ENCODE measurements around the gene CTDP1.

Gene CTDP1

DNA sequence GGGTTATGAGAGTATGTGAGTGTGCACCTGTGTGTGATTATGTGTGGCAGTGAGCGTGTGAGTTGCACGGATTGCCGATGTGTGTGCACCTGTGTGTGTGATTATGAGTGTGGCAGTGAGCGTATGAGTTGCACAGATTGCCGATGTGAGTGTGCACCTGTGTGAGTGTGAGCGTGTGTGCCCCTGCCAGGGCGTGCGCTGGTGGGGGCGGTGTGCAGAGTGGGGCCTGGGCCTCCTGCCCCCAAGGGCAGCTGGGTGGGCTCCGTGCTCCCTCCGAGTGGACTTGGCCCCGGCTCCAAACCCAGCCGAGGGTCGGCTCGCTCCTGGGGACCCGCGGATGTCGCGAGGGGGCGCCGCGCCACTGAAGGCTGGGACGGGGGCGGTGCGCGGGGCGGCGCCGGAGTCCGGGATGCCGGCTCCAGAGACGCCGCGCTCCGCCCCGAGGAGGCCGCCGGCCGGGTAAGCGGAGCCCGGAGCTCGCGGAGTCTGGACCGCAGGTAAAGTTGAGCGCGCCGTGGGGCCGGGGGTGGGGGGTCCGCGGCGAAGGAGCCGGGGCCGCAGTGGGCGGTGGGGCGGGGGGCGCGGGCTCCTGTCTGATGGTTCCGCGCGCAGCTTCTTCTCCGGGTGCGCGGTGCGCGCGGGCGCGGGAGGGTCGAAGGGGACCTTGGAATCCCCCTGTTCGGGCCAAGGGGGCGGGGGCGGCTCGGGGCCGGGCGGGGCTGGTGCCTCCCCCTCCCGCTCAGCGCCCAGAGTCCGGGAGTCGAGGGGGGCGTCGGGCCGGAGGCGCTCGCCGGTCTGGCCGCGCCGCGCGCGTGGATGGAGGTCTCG is 118.1 kb downstream of the CTDP1 start, which contains the start of gene KCNG2:
Gene KCNG2, plus strand, starts transcription at position 421 of the 828 bp plus-strand sequence. CDS start 65,730 bp downstream, outside the sequence.
- H3K4me1 ChIP-seq = peaks cover 53 to 72% (median 65%) of the 10 kb centered on the region in 10 experiments
- H4K20me1 ChIP-seq = peaks cover 0 to 48% (median 32%) of the 10 kb centered on the region in 11 experiments; a peak in 19 of 22 replicates
- H3K9ac ChIP-seq = peak within 1 kb of the TSS in 10 of 11 experiments; percentile 1 to 52 (median 32); a peak in 14 of 22 replicates
- no peaks in the 10 kb centered on the region for H3K36me3 ChIP-seq
- H3K4me3 ChIP-seq = peak within 1 kb of the TSS; percentile 47 to 70 (median 56)
- H3K27ac ChIP-seq = peak within 1 kb of the TSS in 2 of 11 experiments; percentile 13 to 42; a peak in 3 of 22 replicates
- H3K27me3 ChIP-seq = peaks cover 58 to 92% (median 73%) of the 10 kb centered on the region in 11 experiments
- TF ChIP-seq Cebpa-rat (IDR thresholded peaks at IDR 0.05) = no peak
- H3K9me3 ChIP-seq (replicated peaks in 1 of 11) = no peaks in the 10 kb centered on the region
- peak within 1 kb of the TSS; percentile 88 to 99 (median 95) for H3K4me2 ChIP-seq

DNA sequence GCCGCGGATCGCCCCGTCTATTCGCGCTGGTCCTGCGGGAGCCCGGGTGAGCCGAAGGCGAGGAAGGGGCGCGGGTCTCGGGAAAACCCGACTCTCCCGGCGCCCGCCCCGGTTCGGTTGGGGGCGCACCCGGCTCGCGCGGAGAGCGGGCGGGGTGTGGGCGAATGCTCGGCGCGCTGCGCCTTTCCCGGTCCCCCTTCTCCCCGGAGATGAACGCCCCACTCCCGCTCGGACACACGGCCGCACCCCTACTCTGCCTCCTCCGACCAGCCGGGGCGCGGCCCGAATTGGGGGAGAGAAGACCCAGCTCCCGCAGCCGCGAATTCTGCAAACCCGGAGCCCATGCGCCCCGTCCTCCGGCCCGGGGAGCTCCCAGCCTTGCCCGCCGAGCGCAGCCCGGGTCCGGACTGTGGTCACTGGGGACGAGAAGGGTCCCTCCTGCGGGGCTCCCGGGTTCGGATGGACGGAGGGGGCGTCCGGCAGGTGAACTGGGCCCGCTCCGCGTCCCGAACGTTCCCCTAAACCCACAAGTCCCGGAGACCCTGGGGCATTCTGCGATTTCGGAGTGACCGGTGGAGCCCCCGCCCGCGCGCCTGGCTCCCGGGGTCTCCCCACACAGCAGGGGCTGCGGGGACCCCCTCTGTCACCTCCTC is 118.9 kb downstream of the CTDP1 start:
- no peak for TF ChIP-seq Cebpa-rat (IDR thresholded peaks at IDR 0.05)
- Histone ChIP-seq H3K9me3 (replicated peaks in 1 of 11) (no peaks in the 10 kb centered on the region), H3K27ac (0 out of 22 replicates have a peak overlapping the region, but pooled peaks of 1 of the 11 experiments have one; percentile 13), H3K4me1 (peaks cover 48 to 65% (median 57%) of the 10 kb centered on the region in 10 experiments), H3K4me3 (peak overlapping the region; percentile 47 to 70 (median 56)), H3K9ac (peak overlapping the region in 9 of 11 experiments; percentile 1 to 50 (median 31); a peak in 11 of 22 replicates), H4K20me1 (peaks cover 0 to 50% (median 32%) of the 10 kb centered on the region in 11 experiments; a peak in 19 of 22 replicates), H3K4me2 (peak overlapping the region; percentile 88 to 98 (median 95)), H3K36me3 (no peaks in the 10 kb centered on the region), H3K27me3 (peaks cover 50 to 85% (median 67%) of the 10 kb centered on the region in 11 experiments)

DNA sequence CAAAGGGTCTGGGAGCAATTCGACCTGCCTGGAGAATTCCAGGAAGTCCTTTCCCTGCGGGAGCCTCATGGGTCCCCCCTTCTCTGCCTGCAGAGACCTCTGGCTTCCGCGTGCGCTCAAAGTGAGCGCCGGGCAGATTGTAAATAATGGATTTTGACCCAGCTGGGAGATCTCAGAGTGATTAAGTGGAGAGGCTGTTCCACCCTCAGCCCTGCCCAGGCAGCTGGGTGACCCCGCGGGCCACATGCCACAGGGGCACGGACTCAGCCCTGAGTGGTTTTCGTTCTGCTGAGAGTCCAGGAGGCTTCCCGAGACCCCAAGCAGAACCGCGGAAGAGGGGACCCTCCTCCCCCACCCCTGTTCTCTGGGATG is 119.4 kb downstream of the CTDP1 start:
- peaks cover 0 to 55% (median 32%) of the 10 kb centered on the region in 11 experiments; a peak in 19 of 22 replicates for H4K20me1 ChIP-seq
- H3K4me2 ChIP-seq = peak overlapping the region; percentile 88 to 98 (median 95)
- no peaks in the 10 kb centered on the region for H3K9me3 ChIP-seq (replicated peaks in 1 of 11)
- TF ChIP-seq Cebpa-rat (IDR thresholded peaks at IDR 0.05) = no peak
- peak overlapping the region in 5 of 11 experiments; percentile 1 to 40 (median 26); a peak in 4 of 22 replicates for H3K9ac ChIP-seq
- peaks cover 45 to 82% (median 64%) of the 10 kb centered on the region in 11 experiments for H3K27me3 ChIP-seq
- peaks cover 53 to 62% (median 57%) of the 10 kb centered on the region in 10 experiments for H3K4me1 ChIP-seq
- peak overlapping the region; percentile 47 to 70 (median 56); a peak in 18 of 20 replicates for H3K4me3 ChIP-seq
- no peaks in the 10 kb centered on the region for H3K36me3 ChIP-seq
- 0 out of 22 replicates have a peak overlapping the region, but pooled peaks of 1 of the 11 experiments have one; percentile 13 for H3K27ac ChIP-seq

DNA sequence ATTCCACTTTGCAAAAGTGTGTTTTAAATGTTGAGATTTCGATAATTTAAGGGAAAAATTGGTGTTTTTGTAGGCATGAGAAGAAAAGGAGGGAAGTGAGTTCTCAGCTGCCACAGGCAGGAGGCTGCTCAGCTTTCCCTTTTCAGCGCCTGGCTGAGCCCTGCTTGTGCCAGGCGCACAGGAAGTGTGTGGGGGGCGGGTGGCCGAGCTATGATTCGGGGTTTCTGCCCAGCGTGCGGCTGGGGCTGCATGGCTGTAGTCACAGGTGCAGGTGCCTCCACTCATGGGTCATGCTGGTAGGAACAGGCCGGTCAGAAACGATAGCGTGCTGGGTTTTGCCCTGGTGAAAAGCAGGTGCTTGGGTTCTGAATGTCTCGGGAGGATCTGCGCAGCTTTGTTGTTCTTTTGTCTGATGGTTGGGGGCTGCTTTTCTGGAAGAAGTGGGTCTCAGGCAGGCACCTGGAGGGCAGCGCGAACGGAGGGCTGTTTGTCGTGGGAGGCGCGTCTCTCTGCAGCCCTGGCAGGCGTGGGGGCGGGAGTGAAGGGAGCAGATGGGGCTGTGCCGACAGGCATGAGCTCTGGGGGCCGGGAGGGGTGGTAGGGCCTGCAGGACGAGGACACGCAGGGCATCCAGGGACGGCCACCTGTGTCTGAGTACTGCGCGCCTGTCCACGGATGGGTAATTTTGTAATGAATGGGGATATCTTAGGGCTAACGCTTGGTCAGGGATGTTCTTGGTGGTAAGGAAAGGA is 120.2 kb downstream of the CTDP1 start:
- Histone ChIP-seq H3K9ac (no peak overlapping the region), H3K27me3 (peaks cover 44 to 81% (median 62%) of the 10 kb centered on the region in 11 experiments), H3K4me3 (peak overlapping the region in 5 of 10 experiments; percentile 7 to 70 (median 59); a peak in 7 of 20 replicates), H3K9me3 (replicated peaks in 1 of 11) (no peaks in the 10 kb centered on the region), H3K36me3 (no peaks in the 10 kb centered on the region), H4K20me1 (peaks cover 0 to 60% (median 32%) of the 10 kb centered on the region in 11 experiments; a peak in 19 of 22 replicates), H3K27ac (no peak overlapping the region), H3K4me1 (peaks cover 47 to 66% (median 61%) of the 10 kb centered on the region in 10 experiments), H3K4me2 (peak overlapping the region; percentile 88 to 98 (median 95))
- TF ChIP-seq Cebpa-rat (IDR thresholded peaks at IDR 0.05) = no peak

DNA sequence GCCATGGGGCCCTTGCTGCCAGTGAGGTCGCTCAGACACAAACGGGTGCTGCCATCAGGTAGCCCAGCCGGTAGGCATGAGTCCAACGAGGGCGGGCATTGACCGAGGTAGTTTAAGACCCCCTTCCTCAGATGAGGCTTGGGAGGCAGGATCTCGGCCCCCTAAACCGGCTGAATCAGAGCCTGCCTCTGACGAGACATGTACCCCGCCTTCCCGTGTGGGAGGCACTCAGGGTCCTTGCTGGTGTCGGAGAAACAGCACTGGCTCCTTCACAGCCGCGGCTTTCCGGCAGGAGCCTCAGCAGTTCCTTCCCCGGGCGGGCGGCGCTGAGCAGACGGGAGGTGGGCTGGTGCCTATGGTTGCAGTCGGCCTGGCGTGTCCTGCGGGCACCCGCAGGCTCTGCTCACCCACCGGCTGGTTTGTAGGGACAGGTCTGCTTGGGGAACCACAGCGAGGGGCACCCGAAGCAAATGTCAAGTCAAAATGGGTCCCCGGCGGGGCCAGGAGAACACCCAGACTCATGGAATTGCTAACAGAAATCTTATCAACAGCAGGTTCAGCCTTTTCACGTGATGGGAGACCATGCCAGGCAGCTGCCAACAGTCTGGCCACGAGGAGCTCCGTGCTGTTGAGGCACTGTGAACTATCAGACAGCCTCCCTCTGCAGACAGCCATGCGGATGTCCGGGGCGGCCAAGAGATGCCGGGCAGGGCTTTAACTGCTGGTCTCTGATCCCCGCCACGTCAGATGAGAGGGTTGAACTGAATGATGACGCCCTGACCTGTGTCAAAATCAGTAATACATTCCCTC is 121.0 kb downstream of the CTDP1 start:
- H4K20me1 ChIP-seq = peaks cover 0 to 60% (median 32%) of the 10 kb centered on the region in 11 experiments; a peak in 19 of 22 replicates
- no peak overlapping the region for H3K9ac ChIP-seq
- peaks cover 42 to 66% (median 65%) of the 10 kb centered on the region in 10 experiments for H3K4me1 ChIP-seq
- TF ChIP-seq Cebpa-rat (IDR thresholded peaks at IDR 0.05) = no peak
- peaks cover 44 to 79% (median 60%) of the 10 kb centered on the region in 11 experiments for H3K27me3 ChIP-seq
- no peaks in the 10 kb centered on the region for H3K36me3 ChIP-seq
- no peak overlapping the region for H3K27ac ChIP-seq
- H3K4me3 ChIP-seq = no peak overlapping the region
- peak overlapping the region in 8 of 11 experiments; percentile 88 to 97 (median 93); a peak in 9 of 22 replicates for H3K4me2 ChIP-seq
- H3K9me3 ChIP-seq (replicated peaks in 1 of 11) = no peaks in the 10 kb centered on the region

DNA sequence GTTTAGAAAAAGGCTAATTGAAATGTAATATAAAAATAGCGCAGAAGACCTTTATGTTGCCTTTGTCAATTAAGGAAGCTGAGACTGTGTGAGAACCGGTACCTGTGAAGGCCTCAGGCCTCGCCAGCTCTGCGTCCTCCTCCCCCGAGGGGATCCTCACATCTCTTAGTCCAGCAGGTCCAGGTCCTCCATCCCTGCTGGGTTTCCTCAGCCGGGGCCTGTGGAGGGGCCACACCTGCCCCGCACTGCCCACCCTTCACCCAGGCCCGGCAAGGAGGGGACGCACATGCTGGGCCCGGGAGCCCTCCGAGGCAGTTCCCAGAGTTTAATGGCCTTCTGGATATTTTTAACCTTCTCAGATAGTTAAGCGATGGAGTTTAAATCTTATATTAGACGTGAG is 121.6 kb downstream of the CTDP1 start:
- H3K36me3 ChIP-seq = no peaks in the 10 kb centered on the region
- H3K4me2 ChIP-seq = no peak overlapping the region
- no peak for TF ChIP-seq Cebpa-rat (IDR thresholded peaks at IDR 0.05)
- H3K27me3 ChIP-seq = peaks cover 44 to 84% (median 64%) of the 10 kb centered on the region in 11 experiments
- H4K20me1 ChIP-seq = peaks cover 0 to 65% (median 32%) of the 10 kb centered on the region in 11 experiments; a peak in 19 of 22 replicates
- H3K9me3 ChIP-seq (replicated peaks in 1 of 11) = no peaks in the 10 kb centered on the region
- H3K9ac ChIP-seq = no peak overlapping the region
- no peak overlapping the region for H3K27ac ChIP-seq
- H3K4me3 ChIP-seq = no peak overlapping the region
- peaks cover 36 to 66% (median 65%) of the 10 kb centered on the region in 10 experiments for H3K4me1 ChIP-seq

DNA sequence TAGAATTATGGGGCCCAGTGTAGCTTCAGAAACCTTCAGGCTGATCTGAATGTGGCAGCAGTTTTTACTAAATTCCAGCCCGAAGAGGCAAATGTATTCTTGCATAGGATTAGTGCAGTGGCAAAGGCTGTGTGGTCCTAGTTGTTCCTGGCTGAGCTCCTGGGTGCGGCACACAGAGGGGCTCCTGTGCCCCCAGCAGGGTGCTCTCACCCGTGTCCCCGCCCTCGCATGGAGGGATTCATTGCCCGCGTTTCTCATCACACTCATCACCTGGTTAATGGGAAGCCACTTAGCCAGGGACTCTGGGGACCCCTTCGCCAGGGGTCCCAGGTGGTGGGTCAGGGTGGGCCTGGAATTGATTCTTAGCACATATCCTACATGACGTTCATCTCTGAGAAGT is 122.0 kb downstream of the CTDP1 start:
- no peak for TF ChIP-seq Cebpa-rat (IDR thresholded peaks at IDR 0.05)
- Histone ChIP-seq H3K27me3 (peaks cover 41 to 85% (median 64%) of the 10 kb centered on the region in 11 experiments), H3K4me1 (peaks cover 32 to 66% (median 63%) of the 10 kb centered on the region in 10 experiments), H3K9me3 (replicated peaks in 1 of 11) (no peaks in the 10 kb centered on the region), H3K27ac (no peak overlapping the region), H3K4me2 (no peak overlapping the region), H3K4me3 (no peak overlapping the region), H4K20me1 (peaks cover 0 to 61% (median 31%) of the 10 kb centered on the region in 11 experiments; a peak in 19 of 22 replicates), H3K36me3 (no peaks in the 10 kb centered on the region), H3K9ac (no peak overlapping the region)
